K562 (cell line): ENCODE measurements around the gene COX4I2. TPM values are rescaled to one million over a fixed set of nuclear protein-coding genes. Genes with fewer than 3 reads are reported as not detected.
A peak's percentile ranks its signal among the peaks of the same experiment; 100 is the strongest.

Experiments used
- ATF1 ChIP-seq, 2 experiments: fragments of 450-650 bp in 1 of 2; IDR thresholded peaks; 2 replicates each; pipeline ENCODE4 v1.6.1; 2016; ENCODE audit warnings: missing compliant biosample characterization in 1 of 2, missing genetic modification characterization in 1 of 2
- ATF4 ChIP-seq: fragments of 450-650 bp; formaldehyde crosslinking; IDR thresholded peaks from 2 replicates; pipeline ENCODE4 v1.4.0; 2022; ENCODE audit warnings: mild to moderate bottlenecking, moderate library complexity
- CCNT2 ChIP-seq: IDR thresholded peaks from 2 replicates; pipeline ENCODE4 v1.6.1; 2011; ENCODE audit warnings: borderline replicate concordance, low read depth, mild to moderate bottlenecking, moderate library complexity, mixed read lengths, low read length; ENCODE audit not compliant: insufficient read length; ENCODE audit errors: extremely low read depth
- E2F6 ChIP-seq, 2 experiments: IDR thresholded peaks; 2 replicates each; pipeline ENCODE4 v1.6.1; 2011; ENCODE audit warnings: borderline replicate concordance in 1 of 2, control low read depth in 1 of 2, low read depth in 1 of 2, low read length in 1 of 2, mild to moderate bottlenecking in 1 of 2, mixed read lengths in 1 of 2, moderate library complexity in 1 of 2; ENCODE audit not compliant: insufficient read depth in 1 of 2, insufficient read length in 1 of 2, poor library complexity in 1 of 2, severe bottlenecking in 1 of 2; ENCODE audit errors: extremely low read depth in 1 of 2
- NBN ChIP-seq: fragments of 450-650 bp; IDR thresholded peaks from 2 replicates; pipeline ENCODE4 v1.6.1; 2016; ENCODE audit warnings: low read depth, mild to moderate bottlenecking
- POLR2A ChIP-seq: fragments of 450-650 bp; conservative IDR thresholded peaks from 2 replicates; pipeline ENCODE4 v1.6.1; 2016
- SMARCB1 ChIP-seq: IDR thresholded peaks from 2 replicates; pipeline ENCODE4 v1.6.1; 2011; ENCODE audit warnings: improper control_type of control experiment, low read depth; ENCODE audit not compliant: insufficient read length
- TARDBP ChIP-seq: fragments of 450-650 bp; IDR thresholded peaks from 2 replicates; pipeline ENCODE4 v1.6.1; 2016
- ZNF143 ChIP-seq: sonication (generic); formaldehyde crosslinking; IDR thresholded peaks from 2 replicates; pipeline ENCODE4 v1.9.0; 2022; ENCODE audit warnings: mild to moderate bottlenecking, missing genetic modification reagents
- ZNF449 ChIP-seq: fragments of 250-450 bp; sonication (Bioruptor Pico); IDR thresholded peaks from 2 replicates; pipeline ENCODE4 v1.8.0; 2022; ENCODE audit warnings: moderate library complexity, mild to moderate bottlenecking, inconsistent platforms
- ZNF830 ChIP-seq: fragments of 250-450 bp; sonication (Bioruptor Pico); IDR thresholded peaks from 2 replicates; pipeline ENCODE4 v1.5.0; 2021; ENCODE audit warnings: mild to moderate bottlenecking
- polyA plus RNA-seq, 8 experiments: library from polyadenylated mRNA; depleted of rRNA in 4 of 8; stranded (reverse) in 5 of 8; unstranded in 3 of 8; fragments of >200 nt; fragmentation: Nextera tagmentation in 2 of 8; fragmentation: Illumina TruSeq in 1 of 8; extraction: Ambion mirVana in 2 of 8; extraction: Trizol in 1 of 8; gene quantifications; 2 replicates each; pipeline versions ENCODE4 v1.2.1 to v1.2.3, GENCODE V29; 2011 to 2014; ENCODE audit warnings: inconsistent platforms in 1 of 8, missing spikeins in 1 of 8
- total RNA-seq, 7 experiments: library from RNA; depleted of rRNA in 6 of 7; stranded (reverse); fragments of >200 nt in 6 of 7; fragmentation: Illumina TruSeq in 2 of 7; extraction: Trizol in 2 of 7; gene quantifications; 2 replicates each; pipeline versions ENCODE4 v1.2.1 to v1.2.3, GENCODE V29; 2011 to 2021; ENCODE audit warnings: low replicate concordance in 1 of 7
- TF ChIP-seq, protein P1 (sequence below): fragments of 450-650 bp; formaldehyde crosslinking; conservative IDR thresholded peaks from 2 replicates; pipeline ENCODE4 v1.4.0; 2022; ENCODE audit warnings: mild to moderate bottlenecking, missing genetic modification characterization

COX4I2 gene
- total and polyA plus RNA-seq, 9 of the 15 experiments (the other 6 are each of a cell fraction or from before 2014, with no cell fraction given) = not detected

GRCh38 chr20:31661625-31662371 lies 24.1 kb downstream of the COX4I2 start (continued):
- TF ChIP-seq ZNF449 (no peak), ATF1 (CRISPR knock-in tag; IDR thresholded peaks at IDR 0.05) (no peak), ATF1 (tag; IDR thresholded peaks at IDR 0.05) (peak; percentile 63), POLR2A (peak; percentile 64), ZNF830 (CRISPR knock-in tag) (peak; percentile 87), SMARCB1 (no peak), E2F6 (IDR thresholded peaks at IDR 0.05; ENCODE audit: borderline replicate concordance in 1 of 2, extremely low read depth in 1 of 2, insufficient read depth in 1 of 2, insufficient read length in 1 of 2, low read depth in 1 of 2, low read length in 1 of 2, poor library complexity in 1 of 2, severe bottlenecking in 1 of 2) (peak in 1 of 2 experiments; percentile 61), NBN (0 out of 2 replicates have a peak, but pooled peaks have one; percentile 63), CCNT2 (peak; percentile 40), ZNF143 (no peak), ATF4 (CRISPR knock-in tag) (peak; percentile 65), TARDBP (0 out of 2 replicates have a peak, but pooled peaks have one; percentile 47)
- TF ChIP-seq, protein P1, sequence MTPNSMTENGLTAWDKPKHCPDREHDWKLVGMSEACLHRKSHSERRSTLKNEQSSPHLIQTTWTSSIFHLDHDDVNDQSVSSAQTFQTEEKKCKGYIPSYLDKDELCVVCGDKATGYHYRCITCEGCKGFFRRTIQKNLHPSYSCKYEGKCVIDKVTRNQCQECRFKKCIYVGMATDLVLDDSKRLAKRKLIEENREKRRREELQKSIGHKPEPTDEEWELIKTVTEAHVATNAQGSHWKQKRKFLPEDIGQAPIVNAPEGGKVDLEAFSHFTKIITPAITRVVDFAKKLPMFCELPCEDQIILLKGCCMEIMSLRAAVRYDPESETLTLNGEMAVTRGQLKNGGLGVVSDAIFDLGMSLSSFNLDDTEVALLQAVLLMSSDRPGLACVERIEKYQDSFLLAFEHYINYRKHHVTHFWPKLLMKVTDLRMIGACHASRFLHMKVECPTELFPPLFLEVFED (CRISPR knock-in tag) = peak; percentile 92
- TF ChIP-seq, all 486 proteins: peak for 137
